DND-41 (cell line): ENCODE results near the gene SRGAP2C.
"Not testable (repeated sequence)": the region's sequence is repeated elsewhere in the genome, so short reads cannot be mapped to it uniquely, and the experiment has no call there.

Experiments
- ATAC-seq: fragments of 200-7000 bp; cut with Tn5 transposase; 3 replicates; pipeline ENCODE4 v1.9.1; 2021; ENCODE audit warnings: low read depth; ENCODE audit not compliant: insufficient read depth
- DNase-seq: peaks from one replicate; pipeline ENCODE4 v3.0.0-alpha.2; 2020
- H2AFZ ChIP-seq: 2 replicates; pipeline ENCODE4 v1.6.0; 2012; ENCODE audit warnings: low read depth, low read length
- H3K27ac ChIP-seq: 2 replicates; pipeline ENCODE4 v1.5.1; 2012; ENCODE audit warnings: low read length, inconsistent platforms
- H3K27me3 ChIP-seq: fragments of 200-600 bp; sonication (generic); 2 replicates; pipeline ENCODE4 v1.6.0; 2012; ENCODE audit warnings: low read length, mild to moderate bottlenecking, inconsistent platforms; ENCODE audit not compliant: insufficient read depth, poor library complexity
- H3K36me3 ChIP-seq: 2 replicates; pipeline ENCODE4 v1.5.1; 2012; ENCODE audit warnings: low read length, inconsistent platforms; ENCODE audit not compliant: insufficient read depth
- H3K4me1 ChIP-seq: 2 replicates; pipeline ENCODE4 v1.5.1; 2012; ENCODE audit warnings: mild to moderate bottlenecking, low read length; ENCODE audit not compliant: insufficient read depth
- H3K4me2 ChIP-seq: 2 replicates; pipeline ENCODE4 v1.6.0; 2012; ENCODE audit warnings: mild to moderate bottlenecking, moderate library complexity, low read length, inconsistent platforms; ENCODE audit not compliant: insufficient read depth
- H3K4me3 ChIP-seq, 2 experiments: fragments of 200-600 bp in 1 of 2; shearing (Covaris generic) in 1 of 2; 2 replicates each; pipeline ENCODE4 v1.5.1; 2012 to 2016; ENCODE audit warnings: inconsistent platforms in 2 of 2, low read length in 2 of 2, mild to moderate bottlenecking in 2 of 2, low read depth in 1 of 2, moderate library complexity in 1 of 2
- H3K79me2 ChIP-seq: 2 replicates; pipeline ENCODE4 v1.6.0; 2012; ENCODE audit warnings: low read length, inconsistent platforms; ENCODE audit not compliant: insufficient read depth
- H3K9ac ChIP-seq: 2 replicates; pipeline ENCODE4 v1.6.0; 2012; ENCODE audit warnings: low read depth, mild to moderate bottlenecking, inconsistent platforms, low read length, moderate library complexity
- H3K9me3 ChIP-seq: 2 replicates; pipeline ENCODE4 v1.5.1; 2012; ENCODE audit warnings: low read length, moderate library complexity, mild to moderate bottlenecking, inconsistent platforms; ENCODE audit not compliant: insufficient read depth, severe bottlenecking
- H4K20me1 ChIP-seq: 2 replicates; pipeline ENCODE4 v1.6.0; 2012; ENCODE audit warnings: low read length; ENCODE audit not compliant: insufficient read depth

Gene SRGAP2C

DNA sequence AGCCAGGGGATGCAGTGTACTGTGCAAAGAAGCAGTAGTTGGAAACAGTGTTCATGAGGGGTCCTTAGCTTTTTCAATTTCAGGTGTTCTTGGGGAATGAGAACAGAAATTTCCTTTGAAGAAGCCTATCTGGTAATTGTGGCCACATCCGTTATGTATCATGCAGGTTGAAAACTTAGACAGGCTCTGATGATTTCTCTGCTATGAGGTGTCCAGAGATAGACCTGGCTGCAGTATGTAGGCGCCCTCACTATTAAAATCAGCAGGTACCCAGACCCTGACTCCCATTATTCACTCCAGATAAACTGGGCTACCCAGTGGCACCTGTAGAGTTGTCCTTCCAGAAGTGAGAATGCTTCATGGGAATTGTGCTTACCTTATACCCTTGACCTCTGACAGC lies 7.7 kb downstream of the SRGAP2C start:
- not testable (repeated sequence) for H3K9ac ChIP-seq, H3K4me2 ChIP-seq, H3K9me3 ChIP-seq, H4K20me1 ChIP-seq, DNase-seq, ATAC-seq, H3K4me1 ChIP-seq, H3K36me3 ChIP-seq, H2AFZ ChIP-seq, H3K27ac ChIP-seq, H3K27me3 ChIP-seq, H3K79me2 ChIP-seq, H3K4me3 ChIP-seq

DNA sequence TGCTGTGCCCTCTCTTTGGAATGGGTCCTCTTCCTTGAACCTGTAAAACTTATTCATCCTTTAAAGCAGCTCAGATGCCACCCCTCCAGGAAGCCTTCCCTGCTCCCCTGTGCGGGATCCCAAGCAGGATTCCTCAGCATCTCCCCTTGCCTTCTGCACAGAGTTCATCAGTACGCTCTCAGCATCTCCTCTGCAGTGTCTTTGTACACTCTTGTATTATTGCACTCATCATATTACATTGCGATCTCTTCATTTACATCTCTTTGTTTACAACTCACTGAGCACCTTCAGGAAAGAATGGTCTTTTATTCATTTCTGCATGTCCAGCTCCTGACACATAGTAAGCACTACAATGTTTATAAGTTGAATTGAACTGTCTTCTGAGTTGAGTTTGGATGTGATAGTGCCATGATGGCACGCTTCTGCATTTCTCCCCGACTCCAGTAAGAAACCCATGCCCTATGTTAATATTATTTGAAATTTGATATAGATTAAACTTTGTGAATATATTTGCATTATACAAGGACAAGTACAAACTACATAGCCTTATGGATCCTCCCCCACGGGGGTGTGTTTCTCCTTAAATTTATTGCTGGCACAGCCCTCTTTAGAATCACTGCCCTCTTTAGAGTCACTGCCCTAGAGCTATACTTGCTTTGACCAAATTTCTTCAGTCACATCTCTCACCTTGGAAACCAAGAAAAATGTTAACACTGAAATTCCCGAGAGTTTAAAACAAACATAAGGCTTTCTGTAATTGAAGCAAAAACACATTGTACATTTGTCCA lies 12.5 kb downstream of the SRGAP2C start:
- H4K20me1 ChIP-seq, H3K27ac ChIP-seq, H3K9me3 ChIP-seq, H3K79me2 ChIP-seq, H2AFZ ChIP-seq, H3K4me1 ChIP-seq, H3K4me3 ChIP-seq, H3K9ac ChIP-seq, H3K36me3 ChIP-seq, H3K27me3 ChIP-seq, ATAC-seq, DNase-seq, H3K4me2 ChIP-seq: not testable (repeated sequence)

GRCh38 chr1:121199763-121200162 lies 15.0 kb downstream of the SRGAP2C start:
- not testable (repeated sequence) for H3K79me2 ChIP-seq, DNase-seq, H3K27ac ChIP-seq, H3K27me3 ChIP-seq, H3K36me3 ChIP-seq, H2AFZ ChIP-seq, ATAC-seq, H3K4me1 ChIP-seq, H3K4me3 ChIP-seq, H4K20me1 ChIP-seq, H3K9ac ChIP-seq, H3K9me3 ChIP-seq, H3K4me2 ChIP-seq

GRCh38 chr1:121200232-121200631 lies 15.5 kb downstream of the SRGAP2C start:
- DNase-seq, H3K9ac ChIP-seq: not testable (repeated sequence)

GRCh38 chr1:121200985-121201981 lies 16.5 kb downstream of the SRGAP2C start:
- ATAC-seq, H3K4me1 ChIP-seq, DNase-seq, H2AFZ ChIP-seq, H3K79me2 ChIP-seq, H3K4me3 ChIP-seq, H3K36me3 ChIP-seq, H3K4me2 ChIP-seq, H3K27me3 ChIP-seq, H4K20me1 ChIP-seq, H3K9ac ChIP-seq, H3K9me3 ChIP-seq, H3K27ac ChIP-seq: not testable (repeated sequence)

More at GRCh38 chr1:121200232-121200631, 15.5 kb downstream of the SRGAP2C start:
- H4K20me1 ChIP-seq, H3K27ac ChIP-seq, H3K4me1 ChIP-seq, ATAC-seq, H3K27me3 ChIP-seq, H3K36me3 ChIP-seq, H3K4me2 ChIP-seq, H3K9me3 ChIP-seq, H2AFZ ChIP-seq, H3K4me3 ChIP-seq, H3K79me2 ChIP-seq: not testable (repeated sequence)

DNA sequence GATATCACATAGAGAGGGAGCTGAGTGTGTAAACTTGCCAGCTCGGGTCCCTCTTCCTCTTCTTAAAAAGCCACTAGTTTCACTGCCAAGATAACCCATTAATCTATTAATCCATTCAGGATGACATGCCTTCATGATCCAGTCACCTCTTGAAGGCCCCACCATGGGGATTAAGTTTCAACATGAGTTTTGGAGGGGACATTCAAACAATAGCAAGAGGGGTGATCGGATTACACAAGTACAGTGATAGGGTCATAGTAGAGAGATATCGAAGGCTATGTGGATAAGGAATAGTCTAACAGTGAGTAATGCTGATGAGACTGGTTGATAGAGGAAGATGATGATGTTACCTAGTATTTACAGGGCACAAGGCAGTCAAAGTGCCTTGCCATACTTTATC lies 18.2 kb downstream of the SRGAP2C start:
- not testable (repeated sequence) for ATAC-seq, H3K79me2 ChIP-seq, DNase-seq, H3K4me3 ChIP-seq, H3K4me1 ChIP-seq, H3K36me3 ChIP-seq, H3K27me3 ChIP-seq, H3K4me2 ChIP-seq, H4K20me1 ChIP-seq, H2AFZ ChIP-seq, H3K27ac ChIP-seq, H3K9me3 ChIP-seq, H3K9ac ChIP-seq

- not testable (repeated sequence) for ATAC-seq, DNase-seq, H3K4me1 ChIP-seq, H4K20me1 ChIP-seq, H2AFZ ChIP-seq, H3K4me3 ChIP-seq, H3K27ac ChIP-seq, H3K9ac ChIP-seq, H3K9me3 ChIP-seq, H3K4me2 ChIP-seq, H3K27me3 ChIP-seq, H3K79me2 ChIP-seq, H3K36me3 ChIP-seq
Measured at GRCh38 chr1:121205786-121206711, 21.3 kb downstream of the SRGAP2C start.
